CD4-positive, alpha-beta T cell treated with Interleukin-17A for 1 hour (primary cell): ENCODE data around the gene PRPH.
"Not testable (repeated sequence)": the region's sequence is repeated elsewhere in the genome, so short reads cannot be mapped to it uniquely, and the experiment has no call there.

Source experiments
- DNase-seq: peaks from one replicate; pipeline ENCODE4 v3.0.0-alpha.2; 2020

Gene PRPH

GRCh38 chr12:49301760-49302159, 6.8 kb downstream of the PRPH start:
- DNase-seq: no peak

- no peak for DNase-seq
Measured at GRCh38 chr12:49304161-49304560, 9.2 kb downstream of the PRPH start.

- DNase-seq: no peak
Measured at GRCh38 chr12:49305762-49306510, 11.0 kb downstream of the PRPH start.

- DNase-seq: no peak
Measured at GRCh38 chr12:49309386-49309785, 14.4 kb downstream of the PRPH start.

- DNase-seq: not testable (repeated sequence)
Measured at GRCh38 chr12:49310451-49311000, 15.6 kb downstream of the PRPH start.

- no peak for DNase-seq
Measured at GRCh38 chr12:49314811-49315210, 19.9 kb downstream of the PRPH start.

- not testable (repeated sequence) for DNase-seq
Measured at GRCh38 chr12:49317118-49317517, 22.2 kb downstream of the PRPH start.

GRCh38 chr12:49320411-49321103, 25.6 kb downstream of the PRPH start:
- DNase-seq: not testable (repeated sequence)

- no peak for DNase-seq
Measured at GRCh38 chr12:49322367-49322707, 27.4 kb downstream of the PRPH start.

GRCh38 chr12:49322708-49323523, 28.0 kb downstream of the PRPH start, which contains the start of gene TROAP:
TSS of gene TROAP (plus strand) at chr12:49323255. CDS start at chr12:49323609, 354 bp downstream.
- peak; percentile 99 for DNase-seq

GRCh38 chr12:49323524-49324097, 28.7 kb downstream of the PRPH start:
- DNase-seq: no peak

- DNase-seq: no peak
Measured at GRCh38 chr12:49325606-49326005, 30.7 kb downstream of the PRPH start.

- no peak for DNase-seq
Measured at GRCh38 chr12:49327368-49327767, 32.4 kb downstream of the PRPH start.

- no peak for DNase-seq
Measured at GRCh38 chr12:49327887-49328286, 32.9 kb downstream of the PRPH start.

GRCh38 chr12:49328816-49329215, 33.9 kb downstream of the PRPH start:
- DNase-seq: no peak

GRCh38 chr12:49330032-49330619, 35.2 kb downstream of the PRPH start:
- no peak for DNase-seq

- DNase-seq: no peak
Measured at GRCh38 chr12:49330631-49331379, 35.9 kb downstream of the PRPH start.

GRCh38 chr12:49331380-49332222, 36.7 kb downstream of the PRPH start:
- no peak for DNase-seq

GRCh38 chr12:49332441-49332861, 37.5 kb downstream of the PRPH start:
- DNase-seq: no peak

- no peak for DNase-seq
Measured at GRCh38 chr12:49332891-49333371, 38.0 kb downstream of the PRPH start.

- DNase-seq: not testable (repeated sequence)
Measured at GRCh38 chr12:49333778-49334177, 38.8 kb downstream of the PRPH start.
